Measurements from ENCODE around the gene DLEC1. TPM values are rescaled to one million over a fixed set of nuclear protein-coding genes. Genes with fewer than 3 reads are reported as not detected.

DLEC1 gene
- polyA plus RNA-seq, 2 of the 4 experiments (the other 2 are of a cell fraction): 0.10 TPM; not detected in 1

DNA sequence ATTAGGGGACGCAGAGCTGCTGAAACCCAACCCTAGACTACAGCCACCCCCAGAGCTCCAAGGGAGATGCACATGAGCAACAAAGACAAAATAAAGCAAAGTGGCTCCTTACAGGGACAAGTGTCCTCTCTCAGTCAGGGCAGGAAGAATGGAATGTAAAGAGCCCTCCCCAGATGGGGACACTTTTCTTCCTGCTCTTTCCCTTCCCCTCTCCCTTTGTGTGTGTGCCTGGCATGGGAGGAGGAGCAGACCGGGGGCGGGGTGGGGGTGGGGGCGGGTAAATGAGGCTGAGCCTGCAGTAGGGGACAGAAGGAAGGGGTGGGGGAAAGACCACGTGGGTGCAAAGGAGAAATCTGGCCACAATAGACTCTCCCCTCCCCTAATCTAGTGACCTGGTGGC, 60.5 kb downstream of the DLEC1 start:
- Histone ChIP-seq H3K4me1 (no peaks in the 10 kb centered on the region), H3K4me3 (no peak overlapping the region), H3K9me3 (no peaks in the 10 kb centered on the region), H3K27ac (no peak overlapping the region), H3K4me2 (no peak overlapping the region)
- FAIRE-seq: no peak
- ChIA-PET CTCF (no interaction called here), POLR2A (no interaction called here)
- no peak for DNase-seq (ENCODE audit: low read depth in 1 of 2, low spot score in 1 of 2)
- TF ChIP-seq MAZ (IDR thresholded peaks at IDR 0.05; ENCODE audit: borderline replicate concordance, low read depth, low read length) (no peak), NPAS2 (CRISPR knock-in tag; IDR thresholded peaks at IDR 0.05; ENCODE audit: borderline replicate concordance) (no peak), FOSB (CRISPR knock-in tag; IDR thresholded peaks at IDR 0.05) (no peak), TFCP2L1 (CRISPR knock-in tag; IDR thresholded peaks at IDR 0.05) (no peak)
- ATAC-seq: no peak
- WGBS (ENCODE audit: missing lambda C conversion rate): 21% methylated on average over 4 of the region's 5 CpGs

DNA sequence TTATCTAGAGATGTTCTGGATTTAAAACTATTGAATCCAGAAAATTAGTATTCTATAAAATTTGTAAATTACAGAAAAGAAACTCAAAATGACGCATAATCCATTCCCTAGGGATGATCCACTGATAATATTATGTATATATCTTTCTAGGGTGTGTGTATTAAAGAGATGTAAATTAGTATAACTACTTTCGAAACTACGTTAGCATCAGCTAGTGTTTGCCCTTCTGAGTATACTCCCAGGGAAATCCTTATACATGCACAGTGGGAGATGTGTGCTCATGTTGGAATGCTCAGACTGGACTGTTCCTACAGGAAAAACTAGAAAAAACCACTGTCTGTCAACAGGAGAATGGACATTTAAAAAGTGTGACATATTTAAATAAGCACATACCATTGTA, 61.5 kb downstream of the DLEC1 start:
- no peak for DNase-seq (ENCODE audit: low read depth in 1 of 2, low spot score in 1 of 2)
- POLR2A ChIA-PET: no interaction called here
- ATAC-seq: no peak
- no peak overlapping the region for H3K27ac ChIP-seq
- no peak overlapping the region for H3K4me3 ChIP-seq
- CTCF ChIA-PET: interaction anchor here (1.0 kb wide), 1 partner anchor 19 kb away, joined by 3 read pairs; no protein-coding TSS in a partner anchor
- no peaks in the 10 kb centered on the region for H3K4me1 ChIP-seq
- TF ChIP-seq JUN (IDR thresholded peaks at IDR 0.05) (no peak), HOXB13 (CRISPR knock-in tag; IDR thresholded peaks at IDR 0.05; ENCODE audit: low read depth) (no peak), RARB (CRISPR knock-in tag; IDR thresholded peaks at IDR 0.05) (no peak), SREBF2 (IDR thresholded peaks at IDR 0.05) (no peak), CHD2 (IDR thresholded peaks at IDR 0.05; ENCODE audit: low read length, partially characterized antibody) (no peak), BHLHE40 (IDR thresholded peaks at IDR 0.05; ENCODE audit: low read depth, low read length) (no peak), CBX2 (IDR thresholded peaks at IDR 0.05; ENCODE audit: borderline replicate concordance, low read depth) (no peak), EHF (CRISPR knock-in tag; IDR thresholded peaks at IDR 0.05) (no peak), CBX8 (IDR thresholded peaks at IDR 0.05) (no peak), RNF2 (IDR thresholded peaks at IDR 0.05; ENCODE audit: borderline replicate concordance, low read depth) (no peak), TP53 (CRISPR knock-in tag; IDR thresholded peaks at IDR 0.05) (no peak)
- TF ChIP-seq, protein P1, sequence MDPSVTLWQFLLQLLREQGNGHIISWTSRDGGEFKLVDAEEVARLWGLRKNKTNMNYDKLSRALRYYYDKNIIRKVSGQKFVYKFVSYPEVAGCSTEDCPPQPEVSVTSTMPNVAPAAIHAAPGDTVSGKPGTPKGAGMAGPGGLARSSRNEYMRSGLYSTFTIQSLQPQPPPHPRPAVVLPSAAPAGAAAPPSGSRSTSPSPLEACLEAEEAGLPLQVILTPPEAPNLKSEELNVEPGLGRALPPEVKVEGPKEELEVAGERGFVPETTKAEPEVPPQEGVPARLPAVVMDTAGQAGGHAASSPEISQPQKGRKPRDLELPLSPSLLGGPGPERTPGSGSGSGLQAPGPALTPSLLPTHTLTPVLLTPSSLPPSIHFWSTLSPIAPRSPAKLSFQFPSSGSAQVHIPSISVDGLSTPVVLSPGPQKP (IDR thresholded peaks at IDR 0.05; ENCODE audit: low read depth, low read length): no peak
- TF ChIP-seq, protein P2, sequence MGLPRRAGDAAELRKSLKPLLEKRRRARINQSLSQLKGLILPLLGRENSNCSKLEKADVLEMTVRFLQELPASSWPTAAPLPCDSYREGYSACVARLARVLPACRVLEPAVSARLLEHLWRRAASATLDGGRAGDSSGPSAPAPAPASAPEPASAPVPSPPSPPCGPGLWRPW (IDR thresholded peaks at IDR 0.05): no peak
- TF ChIP-seq, protein P3, sequence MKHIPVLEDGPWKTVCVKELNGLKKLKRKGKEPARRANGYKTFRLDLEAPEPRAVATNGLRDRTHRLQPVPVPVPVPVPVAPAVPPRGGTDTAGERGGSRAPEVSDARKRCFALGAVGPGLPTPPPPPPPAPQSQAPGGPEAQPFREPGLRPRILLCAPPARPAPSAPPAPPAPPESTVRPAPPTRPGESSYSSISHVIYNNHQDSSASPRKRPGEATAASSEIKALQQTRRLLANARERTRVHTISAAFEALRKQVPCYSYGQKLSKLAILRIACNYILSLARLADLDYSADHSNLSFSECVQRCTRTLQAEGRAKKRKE (CRISPR knock-in tag; IDR thresholded peaks at IDR 0.05; ENCODE audit: low read depth): no peak
- H3K9me3 ChIP-seq: peaks cover 6% of the 10 kb centered on the region
- 72% methylated on average over 3 of the region's 3 CpGs for WGBS (ENCODE audit: missing lambda C conversion rate)
- no peak for FAIRE-seq
- no peak overlapping the region for H3K4me2 ChIP-seq

- Histone ChIP-seq H3K4me3 (no peak overlapping the region), H3K9me3 (peaks cover 10% of the 10 kb centered on the region), H3K4me1 (no peaks in the 10 kb centered on the region), H3K4me2 (no peak overlapping the region), H3K27ac (no peak overlapping the region)
- 74% methylated on average over 6 of the region's 6 CpGs for WGBS (ENCODE audit: missing lambda C conversion rate)
- ATAC-seq: no peak
- FAIRE-seq: no peak
- ChIA-PET POLR2A (no interaction called here), CTCF (interaction anchor here (1.1 kb wide), 1 partner anchor 244 kb away, joined by 3 read pairs; no protein-coding TSS in a partner anchor)
- no peak for DNase-seq (ENCODE audit: low read depth in 1 of 2, low spot score in 1 of 2)
- TF ChIP-seq, protein P1 (IDR thresholded peaks at IDR 0.05; ENCODE audit: low read depth, low read length): no peak
- TF ChIP-seq, protein P4, sequence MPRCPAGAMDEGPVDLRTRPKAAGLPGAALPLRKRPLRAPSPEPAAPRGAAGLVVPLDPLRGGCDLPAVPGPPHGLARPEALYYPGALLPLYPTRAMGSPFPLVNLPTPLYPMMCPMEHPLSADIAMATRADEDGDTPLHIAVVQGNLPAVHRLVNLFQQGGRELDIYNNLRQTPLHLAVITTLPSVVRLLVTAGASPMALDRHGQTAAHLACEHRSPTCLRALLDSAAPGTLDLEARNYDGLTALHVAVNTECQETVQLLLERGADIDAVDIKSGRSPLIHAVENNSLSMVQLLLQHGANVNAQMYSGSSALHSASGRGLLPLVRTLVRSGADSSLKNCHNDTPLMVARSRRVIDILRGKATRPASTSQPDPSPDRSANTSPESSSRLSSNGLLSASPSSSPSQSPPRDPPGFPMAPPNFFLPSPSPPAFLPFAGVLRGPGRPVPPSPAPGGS (IDR thresholded peaks at IDR 0.05): no peak
- TF ChIP-seq MAX (IDR thresholded peaks at IDR 0.05): no peak
- TF ChIP-seq CBX8 (IDR thresholded peaks at IDR 0.05): no peak
- TF ChIP-seq ZNF302 (CRISPR knock-in tag; IDR thresholded peaks at IDR 0.05): no peak
- TF ChIP-seq SREBF2 (IDR thresholded peaks at IDR 0.05): no peak
- TF ChIP-seq MAFK (IDR thresholded peaks at IDR 0.05; ENCODE audit: partially characterized antibody): no peak
- no peak for TF ChIP-seq HOXB13 (CRISPR knock-in tag; IDR thresholded peaks at IDR 0.05; ENCODE audit: low read depth)
- no peak for TF ChIP-seq HOXA7 (CRISPR knock-in tag; IDR thresholded peaks at IDR 0.05)
- TF ChIP-seq RAD21 (conservative IDR thresholded peaks at IDR 0.05 in 1 of 2, IDR thresholded peaks at IDR 0.05 in 1 of 2): no peak
- no peak for TF ChIP-seq NR3C1 (IDR thresholded peaks at IDR 0.05)
- TF ChIP-seq, protein P5, sequence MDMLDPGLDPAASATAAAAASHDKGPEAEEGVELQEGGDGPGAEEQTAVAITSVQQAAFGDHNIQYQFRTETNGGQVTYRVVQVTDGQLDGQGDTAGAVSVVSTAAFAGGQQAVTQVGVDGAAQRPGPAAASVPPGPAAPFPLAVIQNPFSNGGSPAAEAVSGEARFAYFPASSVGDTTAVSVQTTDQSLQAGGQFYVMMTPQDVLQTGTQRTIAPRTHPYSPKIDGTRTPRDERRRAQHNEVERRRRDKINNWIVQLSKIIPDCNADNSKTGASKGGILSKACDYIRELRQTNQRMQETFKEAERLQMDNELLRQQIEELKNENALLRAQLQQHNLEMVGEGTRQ (IDR thresholded peaks at IDR 0.05): no peak
- TF ChIP-seq RFX5 (IDR thresholded peaks at IDR 0.05): no peak
- TF ChIP-seq HEYL (CRISPR knock-in tag; IDR thresholded peaks at IDR 0.05): no peak
- TF ChIP-seq FOXS1 (CRISPR knock-in tag; IDR thresholded peaks at IDR 0.05): no peak
- no peak for TF ChIP-seq JUN (IDR thresholded peaks at IDR 0.05)
- no peak for TF ChIP-seq CHD2 (IDR thresholded peaks at IDR 0.05; ENCODE audit: low read length, partially characterized antibody)
Measured at GRCh38 chr3:38101811-38102443, 62.9 kb downstream of the DLEC1 start.

Data from A549 (cell line).